Measurements from ENCODE around the gene OR6C1.
"Not testable (repeated sequence)": the region's sequence is repeated elsewhere in the genome, so short reads cannot be mapped to it uniquely, and the experiment has no call there.

Gene OR6C1

DNA sequence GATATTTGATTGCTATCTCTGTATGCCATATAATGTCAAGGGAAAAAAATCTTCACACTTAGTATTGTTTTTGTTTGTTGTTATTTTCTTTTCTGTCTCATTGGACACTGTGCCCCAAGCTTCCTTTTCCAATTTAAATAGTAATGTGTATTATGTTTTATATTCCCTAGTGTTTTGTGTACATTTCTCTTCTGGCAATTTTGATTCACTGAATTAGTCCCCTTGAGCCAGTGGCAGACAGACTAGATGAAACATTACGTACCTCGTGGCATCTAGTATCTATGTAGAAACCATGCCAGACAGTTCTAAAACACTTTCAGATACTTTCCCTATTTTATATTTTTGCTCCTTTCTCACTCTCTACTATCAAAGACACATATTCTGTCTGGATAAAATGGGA is at the start of gene OR6C1:
Gene OR6C1 (plus strand): TSS at position 301 of the 400 bp plus-strand sequence. CDS start 6,257 bp downstream, outside the sequence.
- no peak for DNase-seq

DNA sequence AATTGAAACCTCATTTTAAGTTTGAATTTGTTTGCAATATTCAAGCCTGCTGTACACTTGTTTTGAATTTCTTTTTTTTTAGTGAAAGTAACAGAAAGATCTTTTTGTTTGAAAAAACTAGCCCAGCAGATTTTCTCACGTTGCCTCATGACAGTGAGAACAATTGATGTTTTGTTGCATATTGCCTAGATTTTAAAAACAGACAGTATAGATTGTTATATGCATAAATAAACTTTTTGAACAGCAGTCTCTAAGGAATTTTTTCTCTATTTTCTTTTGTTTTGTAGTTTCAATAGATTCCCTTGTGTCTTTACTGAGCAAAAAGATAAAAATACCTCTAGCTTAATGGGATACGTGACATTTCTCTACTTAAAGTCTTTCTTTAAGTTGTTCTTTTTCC is 33.2 kb upstream of the OR6C1 start:
- DNase-seq, result no peak

DNA sequence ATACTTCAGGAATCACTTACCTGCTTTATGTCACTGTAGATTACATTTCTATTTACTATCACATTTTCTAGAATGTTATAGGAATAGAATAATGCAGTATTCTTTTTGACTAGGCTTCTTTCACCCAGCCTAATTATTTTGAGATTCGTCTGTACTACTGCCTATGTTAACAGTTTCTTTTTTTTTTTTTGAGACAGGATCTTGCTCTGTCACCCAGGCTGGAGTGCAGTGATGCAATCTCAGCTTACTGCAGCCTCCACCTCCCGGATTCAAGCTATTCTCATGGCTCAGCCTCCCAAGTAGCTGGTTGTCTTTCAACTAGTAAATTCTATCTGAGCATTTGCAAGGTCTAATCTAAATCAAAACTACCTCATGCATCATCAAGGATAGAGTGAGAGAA is 24.1 kb upstream of the OR6C1 start:
- DNase-seq, result no peak

DNA sequence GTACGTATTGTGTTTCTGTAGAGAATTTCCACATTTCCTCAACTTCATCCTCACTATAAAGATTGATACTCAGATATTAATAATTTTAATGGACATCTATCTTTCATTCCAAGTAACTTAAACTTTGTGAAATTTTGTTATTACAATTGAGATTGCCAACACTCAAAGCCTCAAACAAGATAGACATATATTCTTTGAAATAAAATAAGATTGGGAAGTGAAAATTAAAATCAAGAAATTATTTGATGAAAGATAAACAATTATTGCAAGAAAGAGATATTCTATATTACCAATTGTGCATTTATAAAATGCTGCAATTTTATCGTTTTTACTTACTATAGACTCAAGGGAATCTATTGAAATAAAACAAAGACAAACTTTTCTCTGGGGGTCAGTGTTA is 17.7 kb upstream of the OR6C1 start, which contains the start of gene OR6C6:
Gene OR6C6 (minus strand): TSS at position 101 of the 400 bp plus-strand sequence. CDS start 1,337 bp downstream, outside the sequence.
- DNase-seq, result no peak

DNA sequence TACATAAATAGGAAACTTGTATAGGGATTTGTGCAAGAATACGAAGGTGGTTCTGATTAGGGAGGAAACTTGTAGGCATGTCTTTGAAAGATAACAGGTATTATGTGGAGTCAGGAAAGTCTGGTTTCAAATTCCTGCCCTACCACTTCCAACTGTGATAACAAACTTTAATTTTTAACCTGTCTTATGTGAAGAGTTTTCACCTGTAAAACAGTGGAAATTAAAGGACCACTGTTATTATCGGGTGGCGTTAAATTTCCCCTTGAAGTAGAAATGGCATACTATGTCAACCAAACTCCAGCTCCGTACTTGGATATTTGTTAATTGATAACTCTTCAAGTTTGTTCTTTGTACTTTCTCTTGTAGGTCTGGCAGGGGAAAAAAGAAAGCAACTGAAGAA is 6.1 kb downstream of the OR6C1 start:
- no peak for DNase-seq

DNA sequence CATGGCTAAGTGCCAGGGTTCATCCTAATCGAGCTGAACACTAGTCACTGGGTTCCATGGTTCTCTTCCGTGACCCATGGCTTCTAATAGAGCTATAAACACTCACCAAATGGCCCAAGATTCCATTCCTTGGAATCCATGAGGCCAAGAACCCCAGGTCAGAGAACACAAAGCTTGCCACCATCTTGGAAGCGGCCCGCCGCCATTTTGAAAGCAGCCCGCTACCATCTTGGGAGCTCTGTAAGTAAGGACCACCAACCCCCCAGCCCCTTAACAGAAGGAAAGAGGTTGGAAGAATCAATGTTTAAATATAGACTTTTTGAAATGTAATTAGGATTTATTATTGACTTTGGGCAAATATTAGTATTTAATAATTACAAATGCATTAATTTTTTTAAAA is 11.7 kb downstream of the OR6C1 start:
- DNase-seq, result not testable (repeated sequence)

DNA sequence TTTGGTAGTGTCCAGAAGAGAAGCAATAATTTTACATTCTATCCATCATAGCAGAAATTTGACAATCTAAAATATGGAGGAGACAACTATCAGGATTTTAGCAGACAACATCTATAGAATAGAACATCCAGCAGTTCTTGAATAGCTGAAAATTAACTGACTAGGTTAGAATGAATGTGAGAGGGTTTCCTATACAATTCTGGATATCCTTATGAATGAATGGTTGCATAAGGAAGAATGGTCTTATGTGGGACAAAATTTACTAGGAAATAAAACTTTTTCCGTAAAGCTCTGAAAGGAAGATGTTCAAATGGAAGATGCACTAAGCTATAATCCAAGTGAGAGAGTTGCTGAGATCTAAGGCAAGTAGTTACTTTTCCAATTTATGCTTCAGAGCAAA is 16.3 kb downstream of the OR6C1 start, which contains the start of gene OR6C3:
Gene OR6C3 (plus strand): TSS at position 301 of the 400 bp plus-strand sequence. CDS start 955 bp downstream, outside the sequence.
- no peak for DNase-seq

DNA sequence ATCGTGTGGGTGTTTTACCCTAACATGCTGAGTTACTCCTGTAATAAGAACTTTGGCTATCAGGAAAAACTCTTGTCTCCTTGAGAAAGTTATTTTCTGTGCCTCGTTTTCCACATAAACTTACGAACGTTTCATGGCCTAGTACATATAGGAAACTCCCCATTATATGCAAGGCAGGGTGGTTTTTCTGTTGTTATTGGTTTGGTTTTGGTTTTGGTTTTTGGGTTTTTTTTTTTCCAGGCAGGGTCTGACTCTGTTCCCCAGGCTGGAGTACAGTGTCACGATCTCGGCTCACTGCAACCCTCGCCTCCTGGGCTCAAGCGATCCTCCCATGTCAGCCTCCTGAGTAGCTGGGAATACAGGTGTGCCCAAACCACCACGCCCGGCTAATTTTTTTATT is 21.9 kb downstream of the OR6C1 start:
- no peak for DNase-seq

DNA sequence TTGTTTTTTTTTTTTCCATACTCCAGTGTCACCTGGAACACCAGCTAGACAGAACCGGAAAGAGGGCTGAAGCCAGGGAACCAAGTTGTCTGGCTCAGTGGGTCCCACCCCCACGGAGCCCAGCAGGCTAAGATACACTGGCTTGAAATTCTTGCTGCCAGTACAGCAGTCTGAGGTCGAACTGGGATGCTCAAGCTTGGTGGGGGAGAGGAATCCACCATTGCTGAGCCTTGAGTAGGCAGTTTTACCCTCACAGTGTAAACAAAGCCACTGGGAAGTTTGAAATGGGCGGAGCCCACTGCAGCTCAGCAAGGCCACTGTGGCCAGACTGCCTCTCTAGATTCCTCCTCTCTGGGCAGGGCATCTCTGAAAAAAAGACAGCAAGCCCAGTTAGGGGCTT is 41.2 kb downstream of the OR6C1 start:
- DNase-seq, result not testable (repeated sequence)

DNA sequence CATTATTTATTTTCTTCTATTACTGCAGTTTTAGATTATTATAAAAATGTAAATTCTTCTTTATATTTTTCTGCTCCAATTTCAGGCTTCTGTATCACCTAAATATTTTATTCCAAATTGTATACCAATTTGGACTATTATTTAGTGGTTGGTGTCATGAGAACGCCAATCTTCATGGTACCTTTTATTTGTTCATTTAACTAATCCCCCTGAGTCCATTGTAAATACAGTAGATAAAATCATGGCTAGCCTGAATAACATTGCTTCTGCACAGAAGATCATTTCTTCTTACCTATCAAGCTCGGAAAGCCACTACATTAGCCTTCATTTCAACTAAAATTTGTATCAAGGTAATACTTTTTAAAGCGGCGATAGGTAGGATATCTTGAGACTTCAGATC is 48.5 kb downstream of the OR6C1 start, which contains the start of gene OR6C75:
Gene OR6C75 (plus strand): TSS at position 301 of the 400 bp plus-strand sequence. CDS start 2,136 bp downstream, outside the sequence.
- no peak for DNase-seq

DNA sequence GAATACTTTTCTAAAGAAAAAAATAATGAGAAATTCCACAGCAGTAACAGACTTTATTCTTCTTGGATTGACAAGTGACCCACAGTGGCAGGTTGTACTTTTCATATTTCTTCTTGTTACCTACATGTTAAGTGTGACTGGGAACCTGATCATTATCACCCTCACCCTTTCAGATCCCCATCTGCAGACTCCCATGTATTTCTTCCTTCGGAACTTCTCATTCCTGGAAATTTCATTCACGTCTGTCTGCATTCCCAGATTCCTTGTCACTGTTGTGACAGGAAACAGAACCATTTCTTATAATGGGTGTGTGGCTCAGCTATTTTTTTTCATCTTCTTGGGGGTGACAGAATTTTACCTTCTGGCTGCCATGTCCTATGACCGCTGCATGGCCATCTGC is 50.9 kb downstream of the OR6C1 start:
- DNase-seq, result no peak
